ENCODE results near the gene DENND1A.

Gene DENND1A

GRCh38 chr9:123814496-123814895 lies 115.4 kb downstream of the DENND1A start:
- Histone ChIP-seq H3K9me2 (replicated peaks; ENCODE audit: insufficient read depth, low read length) (no peaks in the 10 kb centered on the region), H3K36me3 (ENCODE audit: low read length) (no peaks in the 10 kb centered on the region), H3K27ac (ENCODE audit: low read depth, low read length) (no peak overlapping the region), H3K27me3 (ENCODE audit: low read length) (no peaks in the 10 kb centered on the region), H3K9me3 (ENCODE audit: insufficient read depth, low read length) (no peaks in the 10 kb centered on the region), H3K4me3 (ENCODE audit: insufficient read depth, low read length, poor library complexity, severe bottlenecking) (no peak overlapping the region), H4K20me1 (ENCODE audit: low read depth, low read length) (0 out of 2 replicates have a peak, but pooled peaks cover 4% of the 10 kb centered on the region), H3K4me2 (ENCODE audit: low read depth, low read length, poor library complexity, severe bottlenecking) (no peak overlapping the region), H3K79me2 (ENCODE audit: insufficient read depth, low read length) (no peaks in the 10 kb centered on the region), H3K9ac (ENCODE audit: low read length) (no peak overlapping the region), H3F3A (ENCODE audit: insufficient read depth) (no peaks in the 10 kb centered on the region), H2AFZ (ENCODE audit: low read depth, low read length, severe bottlenecking) (no peak overlapping the region)
- TF ChIP-seq EZH2phosphoT487 (conservative IDR thresholded peaks at IDR 0.05; ENCODE audit: low read length) = no peak
- TF ChIP-seq CTCF (IDR thresholded peaks at IDR 0.05; ENCODE audit: insufficient read depth, low read length, poor library complexity, severe bottlenecking) = no peak

- Histone ChIP-seq H3K36me3 (ENCODE audit: low read length) (no peaks in the 10 kb centered on the region), H3K9ac (ENCODE audit: low read length) (no peak overlapping the region), H2AFZ (ENCODE audit: low read depth, low read length, severe bottlenecking) (no peak overlapping the region), H3K4me3 (ENCODE audit: insufficient read depth, low read length, poor library complexity, severe bottlenecking) (no peak overlapping the region), H3K9me3 (ENCODE audit: insufficient read depth, low read length) (no peaks in the 10 kb centered on the region), H3K79me2 (ENCODE audit: insufficient read depth, low read length) (no peaks in the 10 kb centered on the region), H3K9me2 (replicated peaks; ENCODE audit: insufficient read depth, low read length) (no peaks in the 10 kb centered on the region), H3F3A (ENCODE audit: insufficient read depth) (no peaks in the 10 kb centered on the region), H4K20me1 (ENCODE audit: low read depth, low read length) (0 out of 2 replicates have a peak, but pooled peaks cover 4% of the 10 kb centered on the region), H3K27me3 (ENCODE audit: low read length) (no peaks in the 10 kb centered on the region), H3K4me2 (ENCODE audit: low read depth, low read length, poor library complexity, severe bottlenecking) (no peak overlapping the region), H3K27ac (ENCODE audit: low read depth, low read length) (no peak overlapping the region)
- TF ChIP-seq CTCF (IDR thresholded peaks at IDR 0.05; ENCODE audit: insufficient read depth, low read length, poor library complexity, severe bottlenecking) (no peak), EZH2phosphoT487 (conservative IDR thresholded peaks at IDR 0.05; ENCODE audit: low read length) (no peak)
Observed at GRCh38 chr9:123812984-123813383, 116.9 kb downstream of the DENND1A start.

- no peaks in the 10 kb centered on the region for H4K20me1 ChIP-seq (ENCODE audit: low read depth, low read length)
- H3K9ac ChIP-seq (ENCODE audit: low read length) = no peak overlapping the region
- no peaks in the 10 kb centered on the region for H3F3A ChIP-seq (ENCODE audit: insufficient read depth)
- TF ChIP-seq CTCF (IDR thresholded peaks at IDR 0.05; ENCODE audit: insufficient read depth, low read length, poor library complexity, severe bottlenecking) (no peak), EZH2phosphoT487 (conservative IDR thresholded peaks at IDR 0.05; ENCODE audit: low read length) (no peak)
- H3K27me3 ChIP-seq (ENCODE audit: low read length) = no peaks in the 10 kb centered on the region
- no peaks in the 10 kb centered on the region for H3K36me3 ChIP-seq (ENCODE audit: low read length)
- H3K4me2 ChIP-seq (ENCODE audit: low read depth, low read length, poor library complexity, severe bottlenecking) = no peak overlapping the region
- H3K4me3 ChIP-seq (ENCODE audit: insufficient read depth, low read length, poor library complexity, severe bottlenecking) = no peak overlapping the region
- H3K79me2 ChIP-seq (ENCODE audit: insufficient read depth, low read length) = no peaks in the 10 kb centered on the region
- no peak overlapping the region for H2AFZ ChIP-seq (ENCODE audit: low read depth, low read length, severe bottlenecking)
- H3K9me3 ChIP-seq (ENCODE audit: insufficient read depth, low read length) = no peaks in the 10 kb centered on the region
- no peak overlapping the region for H3K27ac ChIP-seq (ENCODE audit: low read depth, low read length)
- no peaks in the 10 kb centered on the region for H3K9me2 ChIP-seq (replicated peaks; ENCODE audit: insufficient read depth, low read length)
Observed at GRCh38 chr9:123807251-123807650, 122.7 kb downstream of the DENND1A start.

All from SU-DHL-6 (cell line).